NCI-H524 (cell line): ENCODE data around the gene LACTB.

ENCODE experiments used
- DNase-seq, 2 experiments: peaks; one replicate each; lab custom pipeline; 2025; lab: John Stamatoyannopoulos, UW

LACTB gene

GRCh38 chr15:63133786-63134185, 12.1 kb downstream of the LACTB start:
- DNase-seq, result no peak

- no peak for DNase-seq
These were observed 12.8 kb downstream of the LACTB start for GRCh38 chr15:63134245-63134985.

- DNase-seq, result no peak
These were observed 13.6 kb downstream of the LACTB start for GRCh38 chr15:63135281-63135680.

GRCh38 chr15:63135804-63136203, 14.1 kb downstream of the LACTB start:
- no peak for DNase-seq

GRCh38 chr15:63136742-63137141, 15.1 kb downstream of the LACTB start:
- no peak for DNase-seq

- no peak for DNase-seq
These were observed 19.3 kb downstream of the LACTB start for GRCh38 chr15:63140936-63141335.

GRCh38 chr15:63145426-63145825, 23.8 kb downstream of the LACTB start:
- DNase-seq, result no peak

GRCh38 chr15:63146684-63147083, 25.0 kb downstream of the LACTB start:
- DNase-seq, result peak in 1 of 2 experiments; percentile 49

- no peak for DNase-seq
These were observed 30.0 kb downstream of the LACTB start for GRCh38 chr15:63151665-63152064.

GRCh38 chr15:63155486-63155885, 33.8 kb downstream of the LACTB start:
- no peak for DNase-seq

- DNase-seq, result no peak
These were observed 34.5 kb downstream of the LACTB start for GRCh38 chr15:63156086-63156710.

- peak in 1 of 2 experiments; percentile 48 for DNase-seq
These were observed 35.1 kb downstream of the LACTB start for GRCh38 chr15:63156755-63157117.

GRCh38 chr15:63157118-63157843, 35.6 kb downstream of the LACTB start, which contains the start of gene RPS27L:
RPS27L (minus strand) TSS chr15:63157477; CDS start chr15:63157405, 72 bp downstream.
- DNase-seq, result peak; percentile 92 to 94

GRCh38 chr15:63157891-63158431, 36.3 kb downstream of the LACTB start:
- peak in 1 of 2 experiments; percentile 55 for DNase-seq

- DNase-seq, result no peak
These were observed 39.0 kb downstream of the LACTB start for GRCh38 chr15:63160638-63161037.

GRCh38 chr15:63163217-63163616, 41.6 kb downstream of the LACTB start:
- DNase-seq, result peak; percentile 88 to 98

GRCh38 chr15:63165166-63165859, 43.7 kb downstream of the LACTB start:
- DNase-seq, result no peak

GRCh38 chr15:63166219-63166618, 44.6 kb downstream of the LACTB start:
- DNase-seq, result peak in 1 of 2 experiments; percentile 79

GRCh38 chr15:63169788-63170187, 48.1 kb downstream of the LACTB start:
- DNase-seq, result no peak

- DNase-seq, result no peak
These were observed 50.7 kb downstream of the LACTB start for GRCh38 chr15:63172376-63172775.

GRCh38 chr15:63172851-63173451, 51.3 kb downstream of the LACTB start:
- DNase-seq, result peak; percentile 46 to 86

GRCh38 chr15:63176302-63176701, 54.6 kb downstream of the LACTB start:
- DNase-seq, result no peak
